HFF-Myc (cell line): ENCODE data around the gene PSMG2.

Experiments
- DNase-seq: peaks from one replicate; pipeline ENCODE4 v3.0.0-alpha.2; 2011; ENCODE audit warnings: low read depth; ENCODE audit errors: extremely low read depth
- H3K4me3 ChIP-seq: replicated peaks from 2 replicates; pipeline ENCODE4 v1.5.1; 2011; ENCODE audit warnings: low read depth, mild to moderate bottlenecking, control low read depth, low read length
- CTCF ChIP-seq: IDR thresholded peaks from 2 replicates; pipeline ENCODE4 v1.5.1; 2012; ENCODE audit warnings: mild to moderate bottlenecking, low read depth, low read length, control low read depth; ENCODE audit errors: missing control alignments

Gene PSMG2

GRCh38 chr18:12702221-12703095 is at the start of gene PSMG2, which contains the start of gene CEP76:
TSS of gene PSMG2 (plus strand) at chr18:12703042. CDS start at chr18:12703108, 66 bp downstream.
TSS of gene CEP76 (minus strand) at chr18:12702723. CDS start at chr18:12702548, 175 bp downstream.
- H3K4me3 ChIP-seq = peak within 1 kb of the TSS; percentile 93
- peak; percentile 41 for DNase-seq
- TF ChIP-seq CTCF = no peak

- no peak for DNase-seq
- no peak overlapping the region for H3K4me3 ChIP-seq
- no peak for TF ChIP-seq CTCF
Measured at GRCh38 chr18:12654971-12655370, 47.9 kb upstream of the PSMG2 start.

GRCh38 chr18:12656605-12656937 is 46.3 kb upstream of the PSMG2 start:
- peak overlapping the region; percentile 77 for H3K4me3 ChIP-seq

GRCh38 chr18:12656938-12657683 is 45.7 kb upstream of the PSMG2 start:
- no peak for TF ChIP-seq CTCF
- peak overlapping the region; percentile 77 for H3K4me3 ChIP-seq
- no peak for DNase-seq

More at GRCh38 chr18:12656605-12656937, 46.3 kb upstream of the PSMG2 start:
- no peak for DNase-seq
- TF ChIP-seq CTCF = no peak

GRCh38 chr18:12657684-12658425 is 45.0 kb upstream of the PSMG2 start, which contains the start of gene SPIRE1:
TSS of gene SPIRE1 (minus strand) at chr18:12658107. CDS start at chr18:12657866, 241 bp downstream.
- H3K4me3 ChIP-seq = peak within 1 kb of the TSS; percentile 77
- no peak for DNase-seq
- TF ChIP-seq CTCF = no peak

GRCh38 chr18:12658426-12659138 is 44.3 kb upstream of the PSMG2 start:
- H3K4me3 ChIP-seq = peak overlapping the region; percentile 77
- DNase-seq = no peak
- no peak for TF ChIP-seq CTCF
